SK-N-SH (cell line): ENCODE measurements around the gene EEF2. TPM values are rescaled to one million over a fixed set of nuclear protein-coding genes. Genes with fewer than 3 reads are reported as not detected.
A peak's percentile ranks its signal among the peaks of the same experiment; 100 is the strongest.

Source experiments
- CTCF ChIA-PET: fragments of 300-600, 350-600 bp; formaldehyde crosslinking; extraction: SDS; loops from one replicate; lab custom pipeline; 2021; lab: Yijun Ruan, JAX
- POLR2A ChIA-PET: fragments of 350-600 bp; sonication (Branson Sonifier 250); formaldehyde crosslinking; extraction: SDS; loops from one replicate; lab custom pipeline; 2020; ENCODE audit warnings: antibody characterized with exemption, inconsistent platforms; lab: Yijun Ruan, JAX
- DNase-seq: peaks from one replicate; pipeline ENCODE4 v3.0.0; 2012
- H2AFZ ChIP-seq: fragments of 200-600 bp; sonication (generic); 2 replicates; pipeline ENCODE4 v1.8.1; 2016; ENCODE audit warnings: antibody characterized with exemption, mild to moderate bottlenecking, low read depth
- H3F3A ChIP-seq: fragments of 200-600 bp; sonication (generic); replicated peaks from 2 replicates; pipeline ENCODE3; 2016; ENCODE audit warnings: antibody characterized with exemption, mild to moderate bottlenecking; ENCODE audit not compliant: insufficient read depth
- H3K27ac ChIP-seq, 2 experiments: fragments of 200-500 bp in 1 of 2; fragments of 200-600 bp in 1 of 2; sonication (Bioruptor generic) in 1 of 2; sonication (generic), shearing (Covaris generic) in 1 of 2; 2 replicates each; pipeline versions ENCODE4 v1.5.1 to v1.6.1; 2014 to 2016; ENCODE audit warnings: low read depth in 2 of 2, inconsistent platforms in 1 of 2, low read length in 1 of 2, mild to moderate bottlenecking in 1 of 2, mixed read lengths in 1 of 2
- H3K27me3 ChIP-seq: fragments of 200-600 bp; sonication (generic), shearing (Covaris generic); 2 replicates; pipeline ENCODE4 v1.6.1; 2016; ENCODE audit warnings: mixed run types; ENCODE audit not compliant: insufficient read depth
- H3K36me3 ChIP-seq, 2 experiments: fragments of 200-500 bp in 1 of 2; fragments of 200-600 bp in 1 of 2; sonication (Bioruptor generic) in 1 of 2; sonication (generic) in 1 of 2; replicated peaks in 1 of 2; 2 replicates each; pipeline versions ENCODE3 to v1.5.1; 2014 to 2016; ENCODE audit warnings: low read length in 1 of 2, mild to moderate bottlenecking in 1 of 2; ENCODE audit not compliant: insufficient read depth in 2 of 2, control insufficient read depth in 1 of 2
- H3K4me1 ChIP-seq, 2 experiments: fragments of 200-500 bp in 1 of 2; fragments of 200-600 bp in 1 of 2; sonication (Bioruptor generic) in 1 of 2; sonication (generic), shearing (Covaris generic) in 1 of 2; 2 replicates each; pipeline versions ENCODE4 v1.5.1 to v1.6.1; 2014 to 2016; ENCODE audit warnings: low read depth in 1 of 2, low read length in 1 of 2, mixed run types in 1 of 2; ENCODE audit not compliant: insufficient read depth in 2 of 2, control insufficient read depth in 1 of 2
- H3K4me2 ChIP-seq: fragments of 200-600 bp; sonication (generic), shearing (Covaris generic); 2 replicates; pipeline ENCODE4 v1.6.1; 2017; ENCODE audit warnings: mixed run types
- H3K4me3 ChIP-seq, 2 experiments: fragments of 200-500 bp in 1 of 2; fragments of 200-600 bp in 1 of 2; sonication (Bioruptor generic) in 1 of 2; sonication (generic), shearing (Covaris generic) in 1 of 2; 2 replicates each; pipeline versions ENCODE4 v1.5.1 to v1.8.1; 2014 to 2016; ENCODE audit warnings: low read depth in 2 of 2, inconsistent platforms in 1 of 2, low read length in 1 of 2, mild to moderate bottlenecking in 1 of 2, mixed read lengths in 1 of 2, moderate library complexity in 1 of 2
- H3K79me2 ChIP-seq: fragments of 200-600 bp; sonication (generic); 2 replicates; pipeline ENCODE4 v1.8.1; 2017; ENCODE audit warnings: mild to moderate bottlenecking; ENCODE audit not compliant: insufficient read depth
- H3K9ac ChIP-seq: fragments of 200-600 bp; sonication (generic); 2 replicates; pipeline ENCODE4 v1.6.1; 2017; ENCODE audit warnings: mixed run types
- H3K9me2 ChIP-seq: fragments of 200-600 bp; sonication (generic); 2 replicates; pipeline ENCODE4 v1.6.1; 2017; ENCODE audit warnings: mixed run types
- H3K9me3 ChIP-seq: fragments of 200-600 bp; sonication (generic); 2 replicates; pipeline ENCODE4 v1.6.1; 2017; ENCODE audit warnings: mixed run types, mild to moderate bottlenecking, moderate library complexity
- H4K20me1 ChIP-seq: fragments of 200-600 bp; sonication (generic); 2 replicates; pipeline ENCODE4 v1.6.1; 2017; ENCODE audit warnings: mild to moderate bottlenecking, mixed run types; ENCODE audit not compliant: insufficient read depth
- CHD2 ChIP-seq: fragments of 150-350 bp; IDR thresholded peaks from 2 replicates; pipeline ENCODE4 v1.6.1; 2018; ENCODE audit warnings: low read length; ENCODE audit not compliant: partially characterized antibody
- ELF1 ChIP-seq: IDR thresholded peaks from 2 replicates; pipeline ENCODE4 v1.4.0; 2012
- EP300 ChIP-seq, 2 experiments: IDR thresholded peaks; 2 replicates each; pipeline versions ENCODE4 v1.4.0 to v1.6.1; 2012; ENCODE audit warnings: borderline replicate concordance in 1 of 2, low read depth in 1 of 2, low read length in 1 of 2
- FOSL2 ChIP-seq: IDR thresholded peaks from 2 replicates; pipeline ENCODE4 v1.4.0; 2012; ENCODE audit warnings: low read depth, mild to moderate bottlenecking, moderate library complexity, borderline replicate concordance
- FOXM1 ChIP-seq: IDR thresholded peaks from 2 replicates; pipeline ENCODE4 v1.4.0; 2012; ENCODE audit warnings: low read depth, mild to moderate bottlenecking
- GABPA ChIP-seq: IDR thresholded peaks from 2 replicates; pipeline ENCODE4 v1.4.0; 2012; ENCODE audit warnings: low read depth, mild to moderate bottlenecking
- GATA2 ChIP-seq: sonication (generic); formaldehyde crosslinking; IDR thresholded peaks from 2 replicates; pipeline ENCODE4 v1.5.0; 2020; ENCODE audit warnings: mild to moderate bottlenecking, missing genetic modification reagents
- IRF3 ChIP-seq: fragments of 150-350 bp; IDR thresholded peaks from 2 replicates; pipeline ENCODE4 v1.6.1; 2016; ENCODE audit warnings: mild to moderate bottlenecking, low read depth, low read length
- MAX ChIP-seq: IDR thresholded peaks from 2 replicates; pipeline ENCODE4 v1.4.0; 2012; ENCODE audit warnings: low read depth
- MEF2A ChIP-seq: IDR thresholded peaks from 2 replicates; pipeline ENCODE4 v1.4.0; 2012; ENCODE audit warnings: low read depth, borderline replicate concordance
- MXI1 ChIP-seq: IDR thresholded peaks from 2 replicates; pipeline ENCODE4 v1.6.1; 2012; ENCODE audit warnings: mild to moderate bottlenecking, low read depth, low read length, improper control_type of control experiment
- POLR2AphosphoS5 ChIP-seq: IDR thresholded peaks from 2 replicates; pipeline ENCODE4 v1.6.1; 2012; ENCODE audit warnings: low read depth, low read length
- SMC3 ChIP-seq: IDR thresholded peaks from 2 replicates; pipeline ENCODE4 v1.6.1; 2012; ENCODE audit warnings: low read depth, low read length, improper control_type of control experiment
- TCF12 ChIP-seq: IDR thresholded peaks from 2 replicates; pipeline ENCODE4 v1.4.0; 2012
- TEAD4 ChIP-seq: IDR thresholded peaks from 2 replicates; pipeline ENCODE4 v1.4.0; 2012; ENCODE audit warnings: mild to moderate bottlenecking, borderline replicate concordance; ENCODE audit not compliant: insufficient read depth
- USF2 ChIP-seq: fragments of 150-350 bp; IDR thresholded peaks from 2 replicates; pipeline ENCODE4 v1.6.1; 2017; ENCODE audit warnings: antibody characterized with exemption, low read length, low read depth, borderline replicate concordance
- YY1 ChIP-seq: IDR thresholded peaks from 2 replicates; pipeline ENCODE4 v1.4.0; 2012; ENCODE audit warnings: low read depth, mild to moderate bottlenecking
- WGBS: methylation state at CpG from one replicate; pipeline ENCODE4 v1.1.6; 2017; ENCODE audit warnings: low lambda C conversion rate; 5-methylcytosine and 5-hydroxymethylcytosine counted together
- polyA plus RNA-seq, 3 experiments: library from polyadenylated mRNA; depleted of rRNA; stranded (reverse); fragments of >200 nt; gene quantifications; 2 replicates each; pipeline ENCODE4 v1.2.3, GENCODE V29; 2012
- TF ChIP-seq, protein P1 (sequence below): IDR thresholded peaks from 2 replicates; pipeline ENCODE4 v1.4.0; 2012; ENCODE audit warnings: low read depth, borderline replicate concordance
- TF ChIP-seq, protein P2 (sequence below): IDR thresholded peaks from 2 replicates; pipeline ENCODE4 v1.4.0; 2012; ENCODE audit warnings: low read depth, borderline replicate concordance

The EEF2 gene
- polyA plus RNA-seq, 1 of the 3 experiments (the other 2 are of a cell fraction): 1,553 TPM

GRCh38 chr19:3985643-3986259 lies 488 bp upstream of the EEF2 start:
- ChIA-PET CTCF (interaction anchor here (0.6 to 1.6 kb wide), 20 partner anchors 9 to 506 kb away, joined by 3 to 13 read pairs (median 4); partner anchors contain the start of genes DAPK3 and PIAS4), POLR2A (interaction anchor here (0.7 to 6.8 kb wide), 20 partner anchors 8 to 471 kb away, joined by 3 to 60 read pairs (median 4); partner anchors contain the start of genes ATCAY, CREB3L3, DAPK3 and MRPL54)
- peaks cover 44% of the 10 kb centered on the region for H4K20me1 ChIP-seq
- no peaks in the 10 kb centered on the region for H3K27me3 ChIP-seq
- peaks cover 45% of the 10 kb centered on the region for H3K79me2 ChIP-seq
- peaks cover 37 to 39% of the 10 kb centered on the region in 2 experiments for H3K36me3 ChIP-seq
- peaks cover 43% of the 10 kb centered on the region for H3F3A ChIP-seq
- H3K4me1 ChIP-seq: peaks cover 15 to 37% of the 10 kb centered on the region in 2 experiments
- TF ChIP-seq ELF1 (no peak), CHD2 (no peak), TCF12 (no peak), MXI1 (no peak), MEF2A (no peak), POLR2AphosphoS5 (no peak), MAX (no peak), EP300 (IDR thresholded peaks at IDR 0.05; ENCODE audit: borderline replicate concordance in 1 of 2, low read depth in 1 of 2, low read length in 1 of 2) (no peak), FOSL2 (no peak), YY1 (no peak), SMC3 (no peak), GABPA (no peak; the same call in 1 of the 2 replicates), TEAD4 (no peak), GATA2 (CRISPR knock-in tag) (no peak), IRF3 (no peak), FOXM1 (no peak), USF2 (no peak)
- TF ChIP-seq, protein P1, sequence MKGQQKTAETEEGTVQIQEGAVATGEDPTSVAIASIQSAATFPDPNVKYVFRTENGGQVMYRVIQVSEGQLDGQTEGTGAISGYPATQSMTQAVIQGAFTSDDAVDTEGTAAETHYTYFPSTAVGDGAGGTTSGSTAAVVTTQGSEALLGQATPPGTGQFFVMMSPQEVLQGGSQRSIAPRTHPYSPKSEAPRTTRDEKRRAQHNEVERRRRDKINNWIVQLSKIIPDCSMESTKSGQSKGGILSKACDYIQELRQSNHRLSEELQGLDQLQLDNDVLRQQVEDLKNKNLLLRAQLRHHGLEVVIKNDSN: no peak
- TF ChIP-seq, protein P2, sequence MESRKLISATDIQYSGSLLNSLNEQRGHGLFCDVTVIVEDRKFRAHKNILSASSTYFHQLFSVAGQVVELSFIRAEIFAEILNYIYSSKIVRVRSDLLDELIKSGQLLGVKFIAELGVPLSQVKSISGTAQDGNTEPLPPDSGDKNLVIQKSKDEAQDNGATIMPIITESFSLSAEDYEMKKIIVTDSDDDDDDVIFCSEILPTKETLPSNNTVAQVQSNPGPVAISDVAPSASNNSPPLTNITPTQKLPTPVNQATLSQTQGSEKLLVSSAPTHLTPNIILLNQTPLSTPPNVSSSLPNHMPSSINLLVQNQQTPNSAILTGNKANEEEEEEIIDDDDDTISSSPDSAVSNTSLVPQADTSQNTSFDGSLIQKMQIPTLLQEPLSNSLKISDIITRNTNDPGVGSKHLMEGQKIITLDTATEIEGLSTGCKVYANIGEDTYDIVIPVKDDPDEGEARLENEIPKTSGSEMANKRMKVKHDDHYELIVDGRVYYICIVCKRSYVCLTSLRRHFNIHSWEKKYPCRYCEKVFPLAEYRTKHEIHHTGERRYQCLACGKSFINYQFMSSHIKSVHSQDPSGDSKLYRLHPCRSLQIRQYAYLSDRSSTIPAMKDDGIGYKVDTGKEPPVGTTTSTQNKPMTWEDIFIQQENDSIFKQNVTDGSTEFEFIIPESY: no peak
- no peaks in the 10 kb centered on the region for H3K9me3 ChIP-seq
- H3K9me2 ChIP-seq: no peaks in the 10 kb centered on the region
- H3K4me3 ChIP-seq: peak overlapping the region; percentile 91 to 99
- peak overlapping the region; percentile 89 for H3K4me2 ChIP-seq
- H2AFZ ChIP-seq: peak overlapping the region; percentile 90
- WGBS: 2% methylated on average over 13 of the region's 19 CpGs
- H3K27ac ChIP-seq: peak overlapping the region; percentile 63 to 82
- peak overlapping the region; percentile 91 for H3K9ac ChIP-seq
- no peak for DNase-seq
